ENCODE data around the gene WDR81. TPM values are rescaled to one million over a fixed set of nuclear protein-coding genes. Genes with fewer than 3 reads are reported as not detected.
A peak's percentile ranks its signal among the peaks of the same experiment; 100 is the strongest.
"Not testable (repeated sequence)": the region's sequence is repeated elsewhere in the genome, so short reads cannot be mapped to it uniquely, and the experiment has no call there.

The WDR81 gene
- total RNA-seq, 2 experiments from 2014 or later = 7.0 to 8.0 TPM

DNA sequence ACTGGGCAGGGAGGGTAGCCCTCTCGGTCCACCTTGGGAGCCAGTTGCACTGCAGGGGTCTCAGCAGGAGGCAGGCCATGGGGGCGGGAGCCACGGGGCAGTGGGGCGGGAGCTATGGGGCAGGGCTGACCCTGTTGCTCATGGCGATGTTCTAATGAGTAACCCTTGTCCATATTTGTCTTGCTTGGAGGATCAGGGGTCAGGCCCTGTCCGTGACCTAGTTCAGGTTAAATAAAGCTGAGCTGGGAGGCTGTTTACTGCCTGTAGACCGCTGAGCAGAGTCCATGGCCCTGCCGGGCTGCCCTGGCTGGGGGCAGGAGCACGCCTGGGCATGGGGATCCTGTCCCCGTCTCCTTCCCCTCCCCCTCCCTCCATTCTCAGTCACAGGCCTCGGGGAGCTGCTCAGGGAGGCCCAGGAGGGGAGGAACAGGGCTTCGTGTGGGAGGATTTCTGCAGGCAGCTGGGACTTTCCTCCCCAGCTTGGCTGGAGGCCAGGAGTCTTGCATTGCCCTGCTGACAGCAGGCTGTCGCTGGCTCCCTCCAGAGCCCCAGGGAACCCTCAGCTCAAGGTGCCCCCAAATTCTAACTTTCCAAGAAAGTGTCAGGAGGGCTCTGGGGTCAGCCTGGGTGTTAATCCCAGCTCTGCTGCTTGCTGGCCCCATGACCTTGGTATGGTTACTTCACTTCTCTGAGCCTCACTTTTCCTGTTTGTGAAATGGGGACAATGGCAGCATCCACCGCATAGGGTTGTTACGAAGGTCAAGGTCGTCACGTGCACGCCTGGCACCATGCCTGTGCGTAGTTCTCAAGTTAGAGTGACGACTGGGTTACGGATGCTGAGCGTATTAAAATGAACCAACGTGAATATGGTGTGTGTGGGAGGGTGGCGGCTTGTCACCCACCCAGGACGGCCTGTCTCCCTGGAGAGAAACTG is 12.1 kb downstream of the WDR81 start:
- intact Hi-C loops (cut with micrococcal nuclease) = no loop called here
- peak; percentile 82 for DNase-seq
- H3K9me3 Mint-ChIP-seq = no peaks in the 10 kb centered on the region
- ChIA-PET POLR2A (interaction anchor here (0.7 to 1.0 kb wide), 3 partner anchors 12 to 33 kb away, joined by 3 to 4 read pairs (median 4); partner anchors contain the start of gene WDR81), CTCF (no interaction called here)
- H3K4me1 Mint-ChIP-seq (ENCODE audit: low read depth) = peaks cover 9% of the 10 kb centered on the region
- H3K27ac Mint-ChIP-seq = peak overlapping the region; percentile 76
- peaks cover 8% of the 10 kb centered on the region for H3K36me3 Mint-ChIP-seq (ENCODE audit: low read depth)
- no peak overlapping the region for H3K4me3 Mint-ChIP-seq
- no peak for TF ChIP-seq CTCF (IDR thresholded peaks at IDR 0.05)
- ATAC-seq = peak; percentile 85
- no peaks in the 10 kb centered on the region for H3K27me3 Mint-ChIP-seq

DNA sequence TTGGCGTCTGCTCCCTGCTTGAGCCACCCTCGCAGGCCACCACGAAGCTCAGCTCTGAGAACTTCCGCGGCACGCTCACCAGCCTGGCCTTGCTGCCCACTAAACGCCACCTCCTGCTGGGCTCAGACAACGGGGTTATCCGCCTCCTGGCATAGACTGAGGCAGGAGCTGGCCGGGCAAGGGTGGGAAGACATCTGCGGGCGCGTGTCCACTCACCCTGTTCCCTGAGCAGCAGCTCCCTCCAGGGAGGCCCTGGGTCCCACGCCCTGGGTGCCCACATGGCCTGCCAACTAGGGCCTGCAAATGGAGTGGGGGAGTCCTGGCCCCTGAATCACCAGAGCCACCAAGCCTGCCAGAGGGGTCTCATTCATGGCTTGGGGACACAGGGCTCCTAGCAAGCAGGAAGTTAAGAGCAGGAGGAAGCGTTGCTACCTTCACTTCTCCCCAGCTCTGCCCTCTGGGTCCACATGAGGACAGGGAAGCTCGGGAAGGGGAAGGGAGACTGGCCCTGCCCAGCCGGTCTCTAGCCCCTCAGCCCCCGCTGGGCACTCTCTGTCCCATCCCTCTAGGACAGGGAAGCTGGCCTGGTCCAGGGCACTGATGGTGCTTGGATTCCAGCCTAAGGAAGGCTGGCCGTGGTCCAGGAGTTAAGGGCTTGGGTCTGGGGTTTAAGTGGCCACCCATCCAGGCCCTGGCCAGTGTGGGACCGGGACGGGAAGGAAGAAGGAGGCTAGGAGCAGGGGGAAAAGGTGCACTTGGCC is 13.2 kb downstream of the WDR81 start:
- Mint-ChIP-seq H3K9me3 (no peaks in the 10 kb centered on the region), H3K27me3 (no peaks in the 10 kb centered on the region), H3K4me3 (no peak overlapping the region), H3K4me1 (ENCODE audit: low read depth) (peaks cover 9% of the 10 kb centered on the region), H3K36me3 (ENCODE audit: low read depth) (peaks cover 8% of the 10 kb centered on the region), H3K27ac (no peak overlapping the region)
- CTCF ChIA-PET = no interaction called here
- no peak for DNase-seq
- no peak for ATAC-seq
- intact Hi-C loops (cut with micrococcal nuclease) = no loop called here
- no peak for TF ChIP-seq CTCF (IDR thresholded peaks at IDR 0.05)
- POLR2A ChIA-PET = interaction anchor here (0.7 kb wide), 1 partner anchor 17 kb away, joined by 4 read pairs; no protein-coding TSS in a partner anchor

- ATAC-seq; H3K27ac Mint-ChIP-seq; CTCF ChIA-PET; H3K4me1 Mint-ChIP-seq (ENCODE audit: low read depth); H3K27me3 Mint-ChIP-seq; H3K36me3 Mint-ChIP-seq (ENCODE audit: low read depth); intact Hi-C loops (cut with micrococcal nuclease); POLR2A ChIA-PET; DNase-seq; H3K4me3 Mint-ChIP-seq; H3K9me3 Mint-ChIP-seq: not testable (repeated sequence)
These were observed 17.4 kb downstream of the WDR81 start for GRCh38 chr17:1741899-1742298.

- ChIA-PET CTCF (no interaction called here), POLR2A (no interaction called here)
- ATAC-seq (no peak), DNase-seq (no peak)
- Mint-ChIP-seq H3K27me3 (no peaks in the 10 kb centered on the region), H3K4me1 (ENCODE audit: low read depth) (no peaks in the 10 kb centered on the region), H3K27ac (no peak within 1 kb of the TSS), H3K4me3 (no peak within 1 kb of the TSS), H3K9me3 (no peaks in the 10 kb centered on the region), H3K36me3 (ENCODE audit: low read depth) (peaks cover 2% of the 10 kb centered on the region)
- TF ChIP-seq CTCF (IDR thresholded peaks at IDR 0.05) = no peak
- intact Hi-C loops (cut with micrococcal nuclease) = no loop called here
These were observed 18.0 kb downstream of the WDR81 start, which contains the start of gene SERPINF2 for GRCh38 chr17:1742371-1743087. TSS of gene SERPINF2 (plus strand) at chr17:1742871. CDS start at chr17:1744996, 2,125 bp downstream.

DNA sequence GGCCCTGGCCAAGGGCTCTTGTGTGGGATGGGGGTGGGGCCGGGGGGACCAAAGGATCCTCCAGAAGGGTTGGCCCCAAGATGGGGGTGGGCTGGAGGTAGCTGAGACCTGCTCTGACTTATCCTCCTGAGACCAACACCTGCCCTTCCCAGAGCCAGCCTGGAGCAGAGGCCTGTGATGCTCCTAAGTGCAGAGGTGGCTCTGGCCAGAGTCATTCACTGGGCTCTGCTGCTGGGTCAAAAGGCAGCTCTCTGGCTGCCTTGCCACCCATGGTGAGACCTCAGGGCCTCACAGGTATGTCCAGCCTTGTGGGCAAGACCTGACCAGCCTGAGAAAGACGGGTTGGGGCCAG is 18.6 kb downstream of the WDR81 start:
- intact Hi-C loops (cut with micrococcal nuclease) = no loop called here
- Mint-ChIP-seq H3K27ac (no peak overlapping the region), H3K4me3 (no peak overlapping the region), H3K9me3 (no peaks in the 10 kb centered on the region), H3K4me1 (ENCODE audit: low read depth) (no peaks in the 10 kb centered on the region), H3K36me3 (ENCODE audit: low read depth) (no peaks in the 10 kb centered on the region), H3K27me3 (no peaks in the 10 kb centered on the region)
- TF ChIP-seq CTCF (IDR thresholded peaks at IDR 0.05) = no peak
- ChIA-PET CTCF (no interaction called here), POLR2A (no interaction called here)
- ATAC-seq = no peak
- DNase-seq = no peak

All from activated CD8-positive, alpha-beta T cell treated with anti-CD3 and anti-CD28 coated beads for 36 hours (primary cell).